ENCODE data around the gene BCL2.

The BCL2 gene

GRCh38 chr18:63223837-63224236 lies 95.7 kb downstream of the BCL2 start:
- no peaks in the 10 kb centered on the region for H3K79me1 ChIP-seq (ENCODE audit: low read length)
- peaks cover 3% of the 10 kb centered on the region for H3K9me3 ChIP-seq (ENCODE audit: insufficient read depth, low read depth, low read length)
- no peaks in the 10 kb centered on the region for H3K36me3 ChIP-seq (ENCODE audit: control insufficient read depth in 1 of 2, insufficient read depth in 2 of 2, low read length in 2 of 2)
- no peak overlapping the region for H3K4me2 ChIP-seq (ENCODE audit: low read length)
- DNase-seq = no peak
- H4K91ac ChIP-seq (ENCODE audit: low read depth, low read length) = no peak overlapping the region
- H4K8ac ChIP-seq (ENCODE audit: low read depth, low read length) = no peak overlapping the region
- H3K18ac ChIP-seq (ENCODE audit: low read length) = no peak overlapping the region
- no peak overlapping the region for H2BK12ac ChIP-seq (ENCODE audit: low read length)
- no peak overlapping the region for H4K12ac ChIP-seq (ENCODE audit: low read depth, low read length)
- no peak overlapping the region for H3K4me3 ChIP-seq (ENCODE audit: low read depth, low read length)
- H3K9ac ChIP-seq (ENCODE audit: low read length) = no peak overlapping the region
- H2BK5ac ChIP-seq (ENCODE audit: low read depth, low read length, poor library complexity) = no peak overlapping the region
- H3K14ac ChIP-seq (ENCODE audit: low read length) = no peak overlapping the region
- no peak overlapping the region for H2BK120ac ChIP-seq (ENCODE audit: insufficient read depth, low read length, poor library complexity)
- no peak overlapping the region for H2AK5ac ChIP-seq (ENCODE audit: low read length)
- H3K23ac ChIP-seq (ENCODE audit: low read length) = no peak overlapping the region
- no peaks in the 10 kb centered on the region for H3K79me2 ChIP-seq (ENCODE audit: control insufficient read depth, insufficient read depth, low read length, poor library complexity)
- no peaks in the 10 kb centered on the region for H3K4me1 ChIP-seq (ENCODE audit: control insufficient read depth in 1 of 2, insufficient read depth in 2 of 2, low read length in 2 of 2)
- no peak overlapping the region for H3K4ac ChIP-seq (ENCODE audit: low read depth, low read length)
- H2AFZ ChIP-seq (ENCODE audit: insufficient read depth, low read length, poor library complexity) = no peak overlapping the region
- WGBS (ENCODE audit: extremely low coverage, insufficient coverage, insufficient read length) = no CpG with 5 or more reads among the region's 2 CpGs
- no peak overlapping the region for H3K27ac ChIP-seq (ENCODE audit: low read depth, low read length)
- no peaks in the 10 kb centered on the region for H3K27me3 ChIP-seq (ENCODE audit: insufficient read depth, low read length)

- Histone ChIP-seq H3K9me3 (ENCODE audit: insufficient read depth, low read depth, low read length) (peaks cover 7% of the 10 kb centered on the region), H3K18ac (ENCODE audit: low read length) (no peak overlapping the region), H4K91ac (ENCODE audit: low read depth, low read length) (no peak overlapping the region), H3K9ac (ENCODE audit: low read length) (no peak overlapping the region), H2BK5ac (ENCODE audit: low read depth, low read length, poor library complexity) (no peak overlapping the region), H3K4me1 (ENCODE audit: control insufficient read depth in 1 of 2, insufficient read depth in 2 of 2, low read length in 2 of 2) (no peaks in the 10 kb centered on the region), H4K8ac (ENCODE audit: low read depth, low read length) (no peak overlapping the region), H2BK120ac (ENCODE audit: insufficient read depth, low read length, poor library complexity) (no peak overlapping the region), H2BK12ac (ENCODE audit: low read length) (no peak overlapping the region), H3K27me3 (ENCODE audit: insufficient read depth, low read length) (no peaks in the 10 kb centered on the region), H3K79me1 (ENCODE audit: low read length) (no peaks in the 10 kb centered on the region), H3K36me3 (ENCODE audit: control insufficient read depth in 1 of 2, insufficient read depth in 2 of 2, low read length in 2 of 2) (no peaks in the 10 kb centered on the region), H2AK5ac (ENCODE audit: low read length) (no peak overlapping the region), H3K4ac (ENCODE audit: low read depth, low read length) (no peak overlapping the region), H3K27ac (ENCODE audit: low read depth, low read length) (no peak overlapping the region), H3K4me3 (ENCODE audit: low read depth, low read length) (no peak overlapping the region), H3K14ac (ENCODE audit: low read length) (no peak overlapping the region), H2AFZ (ENCODE audit: insufficient read depth, low read length, poor library complexity) (no peak overlapping the region), H3K4me2 (ENCODE audit: low read length) (no peak overlapping the region), H3K79me2 (ENCODE audit: control insufficient read depth, insufficient read depth, low read length, poor library complexity) (no peaks in the 10 kb centered on the region), H4K12ac (ENCODE audit: low read depth, low read length) (no peak overlapping the region), H3K23ac (ENCODE audit: low read length) (no peak overlapping the region)
- DNase-seq = no peak
- no CpG with 5 or more reads among the region's 2 CpGs for WGBS (ENCODE audit: extremely low coverage, insufficient coverage, insufficient read length)
These were observed 98.7 kb downstream of the BCL2 start for GRCh38 chr18:63220903-63221302.

GRCh38 chr18:63218472-63218871 lies 101.1 kb downstream of the BCL2 start:
- H2BK120ac ChIP-seq (ENCODE audit: insufficient read depth, low read length, poor library complexity) = no peak overlapping the region
- no peak overlapping the region for H3K14ac ChIP-seq (ENCODE audit: low read length)
- H3K4me3 ChIP-seq (ENCODE audit: low read depth, low read length) = no peak overlapping the region
- H3K27me3 ChIP-seq (ENCODE audit: insufficient read depth, low read length) = no peaks in the 10 kb centered on the region
- H3K4ac ChIP-seq (ENCODE audit: low read depth, low read length) = no peak overlapping the region
- H3K9ac ChIP-seq (ENCODE audit: low read length) = no peak overlapping the region
- H2AFZ ChIP-seq (ENCODE audit: insufficient read depth, low read length, poor library complexity) = no peak overlapping the region
- H2BK12ac ChIP-seq (ENCODE audit: low read length) = no peak overlapping the region
- DNase-seq = no peak
- H3K23ac ChIP-seq (ENCODE audit: low read length) = no peak overlapping the region
- H3K4me2 ChIP-seq (ENCODE audit: low read length) = no peak overlapping the region
- no peaks in the 10 kb centered on the region for H3K36me3 ChIP-seq (ENCODE audit: control insufficient read depth in 1 of 2, insufficient read depth in 2 of 2, low read length in 2 of 2)
- H3K79me2 ChIP-seq (ENCODE audit: control insufficient read depth, insufficient read depth, low read length, poor library complexity) = no peaks in the 10 kb centered on the region
- H2AK5ac ChIP-seq (ENCODE audit: low read length) = no peak overlapping the region
- H4K91ac ChIP-seq (ENCODE audit: low read depth, low read length) = no peak overlapping the region
- H2BK5ac ChIP-seq (ENCODE audit: low read depth, low read length, poor library complexity) = no peak overlapping the region
- H3K27ac ChIP-seq (ENCODE audit: low read depth, low read length) = no peak overlapping the region
- H3K9me3 ChIP-seq (ENCODE audit: insufficient read depth, low read depth, low read length) = peaks cover 3% of the 10 kb centered on the region
- no peak overlapping the region for H4K8ac ChIP-seq (ENCODE audit: low read depth, low read length)
- no peaks in the 10 kb centered on the region for H3K79me1 ChIP-seq (ENCODE audit: low read length)
- no peak overlapping the region for H3K18ac ChIP-seq (ENCODE audit: low read length)
- no peak overlapping the region for H4K12ac ChIP-seq (ENCODE audit: low read depth, low read length)
- no peaks in the 10 kb centered on the region for H3K4me1 ChIP-seq (ENCODE audit: control insufficient read depth in 1 of 2, insufficient read depth in 2 of 2, low read length in 2 of 2)

GRCh38 chr18:63216516-63217311 lies 102.9 kb downstream of the BCL2 start:
- peak in 1 of 2 donors; percentile 11 for DNase-seq
- Histone ChIP-seq H3K27me3 (ENCODE audit: insufficient read depth, low read length) (no peaks in the 10 kb centered on the region), H3K23ac (ENCODE audit: low read length) (no peak overlapping the region), H3K4ac (ENCODE audit: low read depth, low read length) (no peak overlapping the region), H3K14ac (ENCODE audit: low read length) (no peak overlapping the region), H3K4me2 (ENCODE audit: low read length) (no peak overlapping the region), H3K4me1 (ENCODE audit: control insufficient read depth in 1 of 2, insufficient read depth in 2 of 2, low read length in 2 of 2) (no peaks in the 10 kb centered on the region), H3K4me3 (ENCODE audit: low read depth, low read length) (no peak overlapping the region), H3K79me1 (ENCODE audit: low read length) (no peaks in the 10 kb centered on the region), H2BK120ac (ENCODE audit: insufficient read depth, low read length, poor library complexity) (no peak overlapping the region), H2AK5ac (ENCODE audit: low read length) (no peak overlapping the region), H4K8ac (ENCODE audit: low read depth, low read length) (no peak overlapping the region), H3K9me3 (ENCODE audit: insufficient read depth, low read depth, low read length) (peaks cover 3% of the 10 kb centered on the region), H2AFZ (ENCODE audit: insufficient read depth, low read length, poor library complexity) (no peak overlapping the region), H4K91ac (ENCODE audit: low read depth, low read length) (no peak overlapping the region), H3K79me2 (ENCODE audit: control insufficient read depth, insufficient read depth, low read length, poor library complexity) (no peaks in the 10 kb centered on the region), H2BK5ac (ENCODE audit: low read depth, low read length, poor library complexity) (no peak overlapping the region), H2BK12ac (ENCODE audit: low read length) (no peak overlapping the region), H3K18ac (ENCODE audit: low read length) (no peak overlapping the region), H3K27ac (ENCODE audit: low read depth, low read length) (no peak overlapping the region), H4K12ac (ENCODE audit: low read depth, low read length) (no peak overlapping the region), H3K36me3 (ENCODE audit: control insufficient read depth in 1 of 2, insufficient read depth in 2 of 2, low read length in 2 of 2) (no peaks in the 10 kb centered on the region), H3K9ac (ENCODE audit: low read length) (no peak overlapping the region)
- no CpG with 5 or more reads among the region's 9 CpGs for WGBS (ENCODE audit: extremely low coverage, insufficient coverage, insufficient read length)

Data from trophoblast cell (in vitro differentiated cells and primary cell).